K562 (cell line): Measurements from ENCODE around the gene MYL6B. TPM values are rescaled to one million over a fixed set of nuclear protein-coding genes. Genes with fewer than 3 reads are reported as not detected.
A peak's percentile ranks its signal among the peaks of the same experiment; 100 is the strongest.

Source experiments
- EWSR1 ChIP-seq: fragments of 450-650 bp; IDR thresholded peaks from 2 replicates; pipeline ENCODE4 v1.6.1; 2018; ENCODE audit warnings: borderline replicate concordance, mild to moderate bottlenecking, low read depth, moderate library complexity; ENCODE audit not compliant: partially characterized antibody
- GABPB1 ChIP-seq: sonication (generic); formaldehyde crosslinking; IDR thresholded peaks from 2 replicates; pipeline ENCODE4 v1.8.0; 2022; ENCODE audit warnings: mild to moderate bottlenecking, missing genetic modification reagents
- POLR2AphosphoS5 ChIP-seq: IDR thresholded peaks from 2 replicates; pipeline ENCODE4 v1.6.1; 2011; ENCODE audit warnings: mild to moderate bottlenecking, low read depth, low read length, moderate library complexity; ENCODE audit not compliant: control insufficient read depth, insufficient read depth
- SMC3 ChIP-seq: conservative IDR thresholded peaks from 2 replicates; pipeline ENCODE4 v1.6.1; 2011; ENCODE audit warnings: low read depth, low read length, improper control_type of control experiment; ENCODE audit not compliant: insufficient read depth
- SOX6 ChIP-seq: fragments of 450-650 bp; IDR thresholded peaks from 2 replicates; pipeline ENCODE4 v1.6.1; 2014; ENCODE audit warnings: mild to moderate bottlenecking
- TAF15 ChIP-seq: fragments of 200-400 bp; formaldehyde crosslinking; IDR thresholded peaks from 2 replicates; pipeline ENCODE4 v1.6.1; 2017; ENCODE audit warnings: mild to moderate bottlenecking, low read depth, low read length, moderate library complexity
- TEAD2 ChIP-seq: fragments of 450-650 bp; IDR thresholded peaks from 2 replicates; pipeline ENCODE4 v1.6.1; 2016; ENCODE audit warnings: missing genetic modification characterization, control low read depth, missing compliant biosample characterization
- ZNF311 ChIP-seq: fragments of 250-450 bp; sonication (Bioruptor Pico); IDR thresholded peaks from 2 replicates; pipeline ENCODE4 v1.4.0; 2020; ENCODE audit warnings: mild to moderate bottlenecking, moderate library complexity
- polyA plus RNA-seq, 8 experiments: library from polyadenylated mRNA; depleted of rRNA in 4 of 8; stranded (reverse) in 5 of 8; unstranded in 3 of 8; fragments of >200 nt; fragmentation: Nextera tagmentation in 2 of 8; fragmentation: Illumina TruSeq in 1 of 8; extraction: Ambion mirVana in 2 of 8; extraction: Trizol in 1 of 8; gene quantifications; 2 replicates each; pipeline versions ENCODE4 v1.2.1 to v1.2.3, GENCODE V29; 2011 to 2014; ENCODE audit warnings: inconsistent platforms in 1 of 8, missing spikeins in 1 of 8
- total RNA-seq, 7 experiments: library from RNA; depleted of rRNA in 6 of 7; stranded (reverse); fragments of >200 nt in 6 of 7; fragmentation: Illumina TruSeq in 2 of 7; extraction: Trizol in 2 of 7; gene quantifications; 2 replicates each; pipeline versions ENCODE4 v1.2.1 to v1.2.3, GENCODE V29; 2011 to 2021; ENCODE audit warnings: low replicate concordance in 1 of 7
- TF ChIP-seq, protein P1 (sequence below), 3 experiments: fragments of 200-800 bp in 1 of 3; sonication (Bioruptor generic) in 1 of 3; sonication (generic) in 1 of 3; formaldehyde crosslinking in 1 of 3; IDR thresholded peaks; 2 replicates each; pipeline versions ENCODE4 v1.6.1 to v1.8.0; 2016 to 2022; ENCODE audit warnings: mild to moderate bottlenecking in 2 of 3, missing compliant biosample characterization in 2 of 3, missing genetic modification characterization in 2 of 3, missing genetic modification reagents in 1 of 3
- TF ChIP-seq, protein P2 (sequence below): sonication (generic); formaldehyde crosslinking; IDR thresholded peaks from 2 replicates; pipeline ENCODE4 v1.8.1; 2023; ENCODE audit warnings: mild to moderate bottlenecking, missing genetic modification reagents
- TF ChIP-seq, protein P3 (sequence below): fragments of 450-650 bp; IDR thresholded peaks from 2 replicates; pipeline ENCODE4 v1.6.1; 2016; ENCODE audit warnings: mild to moderate bottlenecking, moderate library complexity

Gene MYL6B
- total and polyA plus RNA-seq, 9 of the 15 experiments (the other 6 are each of a cell fraction or from before 2014, with no cell fraction given): 42.8 to 77.3 (median 68.6) TPM

DNA sequence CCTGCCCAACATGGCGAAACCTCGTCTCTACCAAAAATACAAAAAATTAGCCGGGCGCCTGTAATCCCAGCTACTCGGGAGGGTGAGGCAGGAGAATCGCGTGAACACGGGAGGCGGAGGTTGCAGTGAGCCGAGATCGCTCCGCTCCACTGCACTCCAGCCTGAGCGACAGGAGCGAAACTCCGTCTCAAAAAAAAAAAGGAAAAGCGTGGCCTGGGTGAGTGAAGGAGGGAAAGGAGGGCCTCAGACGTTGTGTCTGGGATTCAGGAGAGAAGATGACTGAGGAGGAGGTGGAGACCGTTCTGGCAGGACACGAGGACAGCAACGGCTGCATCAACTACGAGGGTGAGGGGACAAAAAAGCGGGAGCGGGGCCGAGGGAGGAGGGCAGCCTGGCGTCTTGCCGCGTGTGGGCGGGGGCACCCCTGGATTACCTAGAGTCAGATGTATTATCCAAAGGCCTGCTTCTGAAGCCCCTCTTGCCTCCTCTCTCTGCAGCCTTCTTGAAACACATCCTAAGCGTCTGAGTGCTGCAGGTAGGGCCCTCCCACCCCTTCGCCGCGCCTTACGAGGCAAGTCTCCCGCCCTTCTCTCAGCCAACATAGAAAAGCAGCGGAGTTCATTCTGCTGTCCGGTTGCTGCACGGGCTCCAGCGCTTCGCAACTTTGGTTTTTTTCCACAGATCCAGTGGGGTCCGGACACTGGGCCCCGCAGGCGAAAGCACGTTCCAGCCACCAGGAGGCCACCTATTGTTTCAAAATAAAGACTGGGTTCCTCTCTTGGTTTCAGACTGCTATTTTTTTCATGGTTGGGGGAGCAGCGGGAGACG is 5.0 kb downstream of the MYL6B start (continued):
- TF ChIP-seq EWSR1 (no peak), ZNF311 (CRISPR knock-in tag) (no peak), SMC3 (0 out of 2 replicates have a peak, but pooled peaks have one; percentile 17), SOX6 (peak; percentile 79), TAF15 (no peak), TEAD2 (tag) (peak; percentile 99), GABPB1 (CRISPR knock-in tag) (0 out of 2 replicates have a peak, but pooled peaks have one; percentile 42), POLR2AphosphoS5 (peak; percentile 46; the same call in 1 of the 2 replicates)
- TF ChIP-seq, protein P1, sequence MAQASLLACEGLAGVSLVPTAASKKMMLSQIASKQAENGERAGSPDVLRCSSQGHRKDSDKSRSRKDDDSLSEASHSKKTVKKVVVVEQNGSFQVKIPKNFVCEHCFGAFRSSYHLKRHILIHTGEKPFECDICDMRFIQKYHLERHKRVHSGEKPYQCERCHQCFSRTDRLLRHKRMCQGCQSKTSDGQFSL (CRISPR knock-in tag; IDR thresholded peaks at IDR 0.05): peak; percentile 87
- TF ChIP-seq, protein P1 (tag; IDR thresholded peaks at IDR 0.05): no peak
- TF ChIP-seq, protein P2, sequence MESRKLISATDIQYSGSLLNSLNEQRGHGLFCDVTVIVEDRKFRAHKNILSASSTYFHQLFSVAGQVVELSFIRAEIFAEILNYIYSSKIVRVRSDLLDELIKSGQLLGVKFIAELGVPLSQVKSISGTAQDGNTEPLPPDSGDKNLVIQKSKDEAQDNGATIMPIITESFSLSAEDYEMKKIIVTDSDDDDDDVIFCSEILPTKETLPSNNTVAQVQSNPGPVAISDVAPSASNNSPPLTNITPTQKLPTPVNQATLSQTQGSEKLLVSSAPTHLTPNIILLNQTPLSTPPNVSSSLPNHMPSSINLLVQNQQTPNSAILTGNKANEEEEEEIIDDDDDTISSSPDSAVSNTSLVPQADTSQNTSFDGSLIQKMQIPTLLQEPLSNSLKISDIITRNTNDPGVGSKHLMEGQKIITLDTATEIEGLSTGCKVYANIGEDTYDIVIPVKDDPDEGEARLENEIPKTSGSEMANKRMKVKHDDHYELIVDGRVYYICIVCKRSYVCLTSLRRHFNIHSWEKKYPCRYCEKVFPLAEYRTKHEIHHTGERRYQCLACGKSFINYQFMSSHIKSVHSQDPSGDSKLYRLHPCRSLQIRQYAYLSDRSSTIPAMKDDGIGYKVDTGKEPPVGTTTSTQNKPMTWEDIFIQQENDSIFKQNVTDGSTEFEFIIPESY: no peak
- TF ChIP-seq, protein P3, sequence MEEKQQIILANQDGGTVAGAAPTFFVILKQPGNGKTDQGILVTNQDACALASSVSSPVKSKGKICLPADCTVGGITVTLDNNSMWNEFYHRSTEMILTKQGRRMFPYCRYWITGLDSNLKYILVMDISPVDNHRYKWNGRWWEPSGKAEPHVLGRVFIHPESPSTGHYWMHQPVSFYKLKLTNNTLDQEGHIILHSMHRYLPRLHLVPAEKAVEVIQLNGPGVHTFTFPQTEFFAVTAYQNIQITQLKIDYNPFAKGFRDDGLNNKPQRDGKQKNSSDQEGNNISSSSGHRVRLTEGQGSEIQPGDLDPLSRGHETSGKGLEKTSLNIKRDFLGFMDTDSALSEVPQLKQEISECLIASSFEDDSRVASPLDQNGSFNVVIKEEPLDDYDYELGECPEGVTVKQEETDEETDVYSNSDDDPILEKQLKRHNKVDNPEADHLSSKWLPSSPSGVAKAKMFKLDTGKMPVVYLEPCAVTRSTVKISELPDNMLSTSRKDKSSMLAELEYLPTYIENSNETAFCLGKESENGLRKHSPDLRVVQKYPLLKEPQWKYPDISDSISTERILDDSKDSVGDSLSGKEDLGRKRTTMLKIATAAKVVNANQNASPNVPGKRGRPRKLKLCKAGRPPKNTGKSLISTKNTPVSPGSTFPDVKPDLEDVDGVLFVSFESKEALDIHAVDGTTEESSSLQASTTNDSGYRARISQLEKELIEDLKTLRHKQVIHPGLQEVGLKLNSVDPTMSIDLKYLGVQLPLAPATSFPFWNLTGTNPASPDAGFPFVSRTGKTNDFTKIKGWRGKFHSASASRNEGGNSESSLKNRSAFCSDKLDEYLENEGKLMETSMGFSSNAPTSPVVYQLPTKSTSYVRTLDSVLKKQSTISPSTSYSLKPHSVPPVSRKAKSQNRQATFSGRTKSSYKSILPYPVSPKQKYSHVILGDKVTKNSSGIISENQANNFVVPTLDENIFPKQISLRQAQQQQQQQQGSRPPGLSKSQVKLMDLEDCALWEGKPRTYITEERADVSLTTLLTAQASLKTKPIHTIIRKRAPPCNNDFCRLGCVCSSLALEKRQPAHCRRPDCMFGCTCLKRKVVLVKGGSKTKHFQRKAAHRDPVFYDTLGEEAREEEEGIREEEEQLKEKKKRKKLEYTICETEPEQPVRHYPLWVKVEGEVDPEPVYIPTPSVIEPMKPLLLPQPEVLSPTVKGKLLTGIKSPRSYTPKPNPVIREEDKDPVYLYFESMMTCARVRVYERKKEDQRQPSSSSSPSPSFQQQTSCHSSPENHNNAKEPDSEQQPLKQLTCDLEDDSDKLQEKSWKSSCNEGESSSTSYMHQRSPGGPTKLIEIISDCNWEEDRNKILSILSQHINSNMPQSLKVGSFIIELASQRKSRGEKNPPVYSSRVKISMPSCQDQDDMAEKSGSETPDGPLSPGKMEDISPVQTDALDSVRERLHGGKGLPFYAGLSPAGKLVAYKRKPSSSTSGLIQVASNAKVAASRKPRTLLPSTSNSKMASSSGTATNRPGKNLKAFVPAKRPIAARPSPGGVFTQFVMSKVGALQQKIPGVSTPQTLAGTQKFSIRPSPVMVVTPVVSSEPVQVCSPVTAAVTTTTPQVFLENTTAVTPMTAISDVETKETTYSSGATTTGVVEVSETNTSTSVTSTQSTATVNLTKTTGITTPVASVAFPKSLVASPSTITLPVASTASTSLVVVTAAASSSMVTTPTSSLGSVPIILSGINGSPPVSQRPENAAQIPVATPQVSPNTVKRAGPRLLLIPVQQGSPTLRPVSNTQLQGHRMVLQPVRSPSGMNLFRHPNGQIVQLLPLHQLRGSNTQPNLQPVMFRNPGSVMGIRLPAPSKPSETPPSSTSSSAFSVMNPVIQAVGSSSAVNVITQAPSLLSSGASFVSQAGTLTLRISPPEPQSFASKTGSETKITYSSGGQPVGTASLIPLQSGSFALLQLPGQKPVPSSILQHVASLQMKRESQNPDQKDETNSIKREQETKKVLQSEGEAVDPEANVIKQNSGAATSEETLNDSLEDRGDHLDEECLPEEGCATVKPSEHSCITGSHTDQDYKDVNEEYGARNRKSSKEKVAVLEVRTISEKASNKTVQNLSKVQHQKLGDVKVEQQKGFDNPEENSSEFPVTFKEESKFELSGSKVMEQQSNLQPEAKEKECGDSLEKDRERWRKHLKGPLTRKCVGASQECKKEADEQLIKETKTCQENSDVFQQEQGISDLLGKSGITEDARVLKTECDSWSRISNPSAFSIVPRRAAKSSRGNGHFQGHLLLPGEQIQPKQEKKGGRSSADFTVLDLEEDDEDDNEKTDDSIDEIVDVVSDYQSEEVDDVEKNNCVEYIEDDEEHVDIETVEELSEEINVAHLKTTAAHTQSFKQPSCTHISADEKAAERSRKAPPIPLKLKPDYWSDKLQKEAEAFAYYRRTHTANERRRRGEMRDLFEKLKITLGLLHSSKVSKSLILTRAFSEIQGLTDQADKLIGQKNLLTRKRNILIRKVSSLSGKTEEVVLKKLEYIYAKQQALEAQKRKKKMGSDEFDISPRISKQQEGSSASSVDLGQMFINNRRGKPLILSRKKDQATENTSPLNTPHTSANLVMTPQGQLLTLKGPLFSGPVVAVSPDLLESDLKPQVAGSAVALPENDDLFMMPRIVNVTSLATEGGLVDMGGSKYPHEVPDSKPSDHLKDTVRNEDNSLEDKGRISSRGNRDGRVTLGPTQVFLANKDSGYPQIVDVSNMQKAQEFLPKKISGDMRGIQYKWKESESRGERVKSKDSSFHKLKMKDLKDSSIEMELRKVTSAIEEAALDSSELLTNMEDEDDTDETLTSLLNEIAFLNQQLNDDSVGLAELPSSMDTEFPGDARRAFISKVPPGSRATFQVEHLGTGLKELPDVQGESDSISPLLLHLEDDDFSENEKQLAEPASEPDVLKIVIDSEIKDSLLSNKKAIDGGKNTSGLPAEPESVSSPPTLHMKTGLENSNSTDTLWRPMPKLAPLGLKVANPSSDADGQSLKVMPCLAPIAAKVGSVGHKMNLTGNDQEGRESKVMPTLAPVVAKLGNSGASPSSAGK: peak; percentile 86
